Astrocyte of the cerebellum (primary cell): Measurements from ENCODE around the gene PTPRK.

Experiments used
- DNase-seq: peaks from one replicate; pipeline ENCODE4 v3.0.0-alpha.2; 2011; ENCODE audit warnings: low read depth
- H3K4me3 ChIP-seq: 2 replicates; pipeline ENCODE4 v1.5.1; 2011; ENCODE audit warnings: mild to moderate bottlenecking, low read depth, low read length, moderate library complexity
- CTCF ChIP-seq: IDR thresholded peaks from 2 replicates; pipeline ENCODE4 v1.5.1; 2012; ENCODE audit warnings: low read length, low read depth, moderate library complexity, mild to moderate bottlenecking; ENCODE audit errors: missing control alignments
- in situ Hi-C: cut with HindIII; loops from 2 replicates; pipeline ENCODE4 v1.10.0; 2017; ENCODE audit warnings: low sequenced_read_pairs

Gene PTPRK

GRCh38 chr6:128483472-128484135 lies 36.8 kb downstream of the PTPRK start:
- in situ Hi-C loops: no loop called here
- DNase-seq: no peak

GRCh38 chr6:128482642-128483041 lies 37.8 kb downstream of the PTPRK start:
- TF ChIP-seq CTCF: no peak
- no peak for DNase-seq
- in situ Hi-C loops: no loop called here
- no peak overlapping the region for H3K4me3 ChIP-seq

More at GRCh38 chr6:128483472-128484135, 36.8 kb downstream of the PTPRK start:
- no peak overlapping the region for H3K4me3 ChIP-seq
- no peak for TF ChIP-seq CTCF

GRCh38 chr6:128479991-128480390 lies 40.4 kb downstream of the PTPRK start:
- H3K4me3 ChIP-seq: no peak overlapping the region
- DNase-seq: no peak
- in situ Hi-C loops: no loop called here
- TF ChIP-seq CTCF: no peak

GRCh38 chr6:128479048-128479666 lies 41.2 kb downstream of the PTPRK start:
- in situ Hi-C loops: no loop called here
- H3K4me3 ChIP-seq: no peak overlapping the region
- TF ChIP-seq CTCF: no peak
- DNase-seq: no peak

- TF ChIP-seq CTCF: no peak
- no peak overlapping the region for H3K4me3 ChIP-seq
- in situ Hi-C loops: no loop called here
- DNase-seq: no peak
Observed at GRCh38 chr6:128478230-128479047, 42.0 kb downstream of the PTPRK start.

GRCh38 chr6:128474933-128475332 lies 45.5 kb downstream of the PTPRK start:
- no peak overlapping the region for H3K4me3 ChIP-seq
- no peak for DNase-seq
- in situ Hi-C loops: no loop called here
- no peak for TF ChIP-seq CTCF
